GM19328 (cell line): ENCODE data around the gene KPNA6.
"Not testable (repeated sequence)": the region's sequence is repeated elsewhere in the genome, so short reads cannot be mapped to it uniquely, and the experiment has no call there.

Experiments
- ATAC-seq: cut with Tn5 transposase; IDR thresholded peaks from one replicate; pipeline ENCODE4 v1.9.1; 2021; ENCODE audit warnings: mild to moderate bottlenecking, moderate library complexity; ENCODE audit not compliant: unreplicated experiment

The KPNA6 gene

GRCh38 chr1:32100359-32100758 is 7.5 kb upstream of the KPNA6 start:
- ATAC-seq, result no peak

- ATAC-seq, result no peak
Measured at GRCh38 chr1:32100807-32101708, 6.8 kb upstream of the KPNA6 start.

- ATAC-seq, result no peak
Measured at GRCh38 chr1:32104127-32104526, 3.7 kb upstream of the KPNA6 start.

GRCh38 chr1:32105338-32105737 is 2.5 kb upstream of the KPNA6 start:
- ATAC-seq, result no peak

GRCh38 chr1:32106663-32107275 is 1.1 kb upstream of the KPNA6 start:
- ATAC-seq, result no peak

- no peak for ATAC-seq
Measured at GRCh38 chr1:32111040-32111623, 3.3 kb downstream of the KPNA6 start.

GRCh38 chr1:32111789-32112188 is 3.9 kb downstream of the KPNA6 start:
- no peak for ATAC-seq

GRCh38 chr1:32112806-32113375 is 5.0 kb downstream of the KPNA6 start:
- no peak for ATAC-seq

- not testable (repeated sequence) for ATAC-seq
Measured at GRCh38 chr1:32113436-32113835, 5.6 kb downstream of the KPNA6 start.

- ATAC-seq, result no peak
Measured at GRCh38 chr1:32114420-32114819, 6.6 kb downstream of the KPNA6 start.

GRCh38 chr1:32115496-32115895 is 7.6 kb downstream of the KPNA6 start:
- ATAC-seq, result no peak

GRCh38 chr1:32116531-32116930 is 8.7 kb downstream of the KPNA6 start:
- ATAC-seq, result no peak

GRCh38 chr1:32122151-32122550 is 14.3 kb downstream of the KPNA6 start:
- ATAC-seq, result no peak

- not testable (repeated sequence) for ATAC-seq
Measured at GRCh38 chr1:32123361-32123760, 15.5 kb downstream of the KPNA6 start.

GRCh38 chr1:32125313-32125712 is 17.5 kb downstream of the KPNA6 start:
- ATAC-seq, result no peak

- ATAC-seq, result no peak
Measured at GRCh38 chr1:32126770-32127169, 18.9 kb downstream of the KPNA6 start.

- no peak for ATAC-seq
Measured at GRCh38 chr1:32127409-32128198, 19.7 kb downstream of the KPNA6 start.

GRCh38 chr1:32128479-32128878 is 20.6 kb downstream of the KPNA6 start:
- ATAC-seq, result no peak

GRCh38 chr1:32128964-32129363 is 21.1 kb downstream of the KPNA6 start:
- no peak for ATAC-seq

- ATAC-seq, result not testable (repeated sequence)
Measured at GRCh38 chr1:32133950-32134280, 26.1 kb downstream of the KPNA6 start.

GRCh38 chr1:32137111-32137510 is 29.3 kb downstream of the KPNA6 start:
- no peak for ATAC-seq
